Esophagus muscularis mucosa (tissue), 3 donors: ENCODE results near the gene TRDMT1.

Experiments used
- EP300 ChIP-seq: sonication (generic); formaldehyde crosslinking; IDR thresholded peaks from one replicate; pipeline ENCODE4 v1.6.1; 2017; ENCODE audit warnings: antibody characterized with exemption
- TF ChIP-seq, protein P1 (sequence below), 3 experiments: fragments of 200-600 bp in 2 of 3; fragments of 450-650 bp in 1 of 3; sonication (generic) in 2 of 3; IDR thresholded peaks; one replicate each; pipeline ENCODE4 v1.5.1; 2017 to 2019; ENCODE audit warnings: antibody characterized with exemption in 3 of 3, mild to moderate bottlenecking in 2 of 3, moderate library complexity in 1 of 3

DNA sequence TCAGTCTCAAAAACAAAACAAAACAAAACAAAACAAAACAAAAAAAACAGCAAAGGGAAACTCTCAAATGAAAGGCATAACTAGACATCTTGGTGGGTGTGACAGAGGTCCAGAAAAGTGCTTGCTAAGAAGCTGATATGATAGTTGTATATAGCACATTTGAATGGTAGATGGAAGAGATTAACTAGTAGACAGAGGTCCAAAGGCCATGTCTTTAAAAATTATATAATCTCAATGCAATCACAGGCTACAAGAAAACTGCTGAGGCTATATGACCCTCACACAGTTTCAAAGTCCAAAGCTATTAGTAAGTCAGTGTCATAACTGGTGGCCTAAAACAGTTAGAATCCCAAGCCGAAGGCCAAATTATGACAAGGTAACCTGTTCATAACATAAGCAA lies 56.2 kb downstream of the TRDMT1 start:
- TF ChIP-seq, protein P1, sequence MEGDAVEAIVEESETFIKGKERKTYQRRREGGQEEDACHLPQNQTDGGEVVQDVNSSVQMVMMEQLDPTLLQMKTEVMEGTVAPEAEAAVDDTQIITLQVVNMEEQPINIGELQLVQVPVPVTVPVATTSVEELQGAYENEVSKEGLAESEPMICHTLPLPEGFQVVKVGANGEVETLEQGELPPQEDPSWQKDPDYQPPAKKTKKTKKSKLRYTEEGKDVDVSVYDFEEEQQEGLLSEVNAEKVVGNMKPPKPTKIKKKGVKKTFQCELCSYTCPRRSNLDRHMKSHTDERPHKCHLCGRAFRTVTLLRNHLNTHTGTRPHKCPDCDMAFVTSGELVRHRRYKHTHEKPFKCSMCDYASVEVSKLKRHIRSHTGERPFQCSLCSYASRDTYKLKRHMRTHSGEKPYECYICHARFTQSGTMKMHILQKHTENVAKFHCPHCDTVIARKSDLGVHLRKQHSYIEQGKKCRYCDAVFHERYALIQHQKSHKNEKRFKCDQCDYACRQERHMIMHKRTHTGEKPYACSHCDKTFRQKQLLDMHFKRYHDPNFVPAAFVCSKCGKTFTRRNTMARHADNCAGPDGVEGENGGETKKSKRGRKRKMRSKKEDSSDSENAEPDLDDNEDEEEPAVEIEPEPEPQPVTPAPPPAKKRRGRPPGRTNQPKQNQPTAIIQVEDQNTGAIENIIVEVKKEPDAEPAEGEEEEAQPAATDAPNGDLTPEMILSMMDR (IDR thresholded peaks at IDR 0.05), result no peak
- no peak for TF ChIP-seq EP300
